K562 (cell line): ENCODE results near the gene SEC14L2. TPM values are rescaled to one million over a fixed set of nuclear protein-coding genes. Genes with fewer than 3 reads are reported as not detected.

Experiments used
- ATAC-seq: fragments of 200-7000 bp; cut with Tn5 transposase; 3 replicates; pipeline ENCODE4 v1.9.1; 2020; ENCODE audit warnings: moderate library complexity
- BruUV-seq: library from RNA; stranded (reverse); fragments of 400-500 nt; replicated peaks from 2 replicates; lab custom pipeline; 2021; lab: Mats Ljungman, UMichigan
- CTCF ChIA-PET: fragments of 300-600 bp; formaldehyde crosslinking; extraction: SDS; loops from one replicate; lab custom pipeline; 2021; ENCODE audit warnings: low intra/inter-chr PET ratio; lab: Yijun Ruan, JAX
- POLR2A ChIA-PET: fragments of 300-600, 350-650 bp; sonication (Branson Sonifier 250); formaldehyde crosslinking; extraction: SDS; loops from one replicate; lab custom pipeline; 2021; ENCODE audit warnings: antibody characterized with exemption, inconsistent platforms; lab: Yijun Ruan, JAX
- DNase-seq, 4 experiments: peaks; one replicate each; pipeline versions ENCODE4 v3.0.0 to v3.0.0-alpha.2; 2011 to 2018; ENCODE audit warnings: low spot score in 3 of 4, mixed read lengths in 3 of 4; ENCODE audit errors: extremely low read depth in 1 of 4
- FAIRE-seq: peaks from 2 replicates; lab custom pipeline; 2011; peaks lifted over from hg19 to GRCh38; lab: Jason Lieb, UNC
- H2AFZ ChIP-seq: 2 replicates; pipeline ENCODE4 v1.6.0; 2011; ENCODE audit warnings: low read depth, low read length, control low read depth, inconsistent platforms
- H3K27ac ChIP-seq: fragments of 200-600 bp; 3 replicates; pipeline ENCODE4 v1.8.0; 2011; ENCODE audit warnings: low read depth, mild to moderate bottlenecking, control low read depth, inconsistent platforms, low read length, moderate library complexity, mixed read lengths; ENCODE audit errors: extremely low read depth
- H3K27me3 ChIP-seq, 2 experiments: fragments of 300-600 bp in 1 of 2; 2 replicates in 1 of 2; 3 replicates in 1 of 2; pipeline versions ENCODE4 v1.6.0 to v1.8.0; 2011; ENCODE audit warnings: inconsistent platforms in 2 of 2, low read length in 2 of 2, mild to moderate bottlenecking in 1 of 2, mixed read lengths in 1 of 2, moderate library complexity in 1 of 2; ENCODE audit not compliant: control insufficient read depth in 2 of 2, insufficient read depth in 2 of 2
- H3K36me3 ChIP-seq: fragments of 300-600 bp; 3 replicates; pipeline ENCODE4 v1.8.0; 2011; ENCODE audit warnings: mild to moderate bottlenecking, low read length, inconsistent platforms; ENCODE audit not compliant: control insufficient read depth, insufficient read depth
- H3K4me1 ChIP-seq, 2 experiments: fragments of 200-600 bp in 1 of 2; replicated peaks in 1 of 2; 2 replicates in 1 of 2; 3 replicates in 1 of 2; pipeline versions ENCODE4 v1.5.1 to v1.8.0; 2011; ENCODE audit warnings: inconsistent platforms in 2 of 2, low read length in 2 of 2, mild to moderate bottlenecking in 1 of 2, mixed read lengths in 1 of 2, moderate library complexity in 1 of 2; ENCODE audit not compliant: control insufficient read depth in 2 of 2, insufficient read depth in 2 of 2
- H3K4me2 ChIP-seq: 2 replicates; pipeline ENCODE4 v1.6.1; 2011; ENCODE audit warnings: low read length, control low read depth, inconsistent platforms, mixed read lengths; ENCODE audit not compliant: insufficient read depth
- H3K4me3 ChIP-seq: fragments of 200-600 bp; sonication (generic), shearing (Covaris generic); 2 replicates; pipeline ENCODE4 v1.5.1; 2016; ENCODE audit warnings: control low read depth, inconsistent platforms
- H3K79me2 ChIP-seq: fragments of 200-600 bp; 3 replicates; pipeline ENCODE4 v1.8.0; 2011; ENCODE audit warnings: low read length, inconsistent platforms; ENCODE audit not compliant: control insufficient read depth, insufficient read depth
- H3K9ac ChIP-seq, 2 experiments: 2 replicates each; pipeline versions ENCODE4 v1.6.0 to v1.6.1; 2011; ENCODE audit warnings: low read depth in 2 of 2, low read length in 2 of 2, control low read depth in 1 of 2, inconsistent platforms in 1 of 2, mild to moderate bottlenecking in 1 of 2, mixed read lengths in 1 of 2; ENCODE audit not compliant: insufficient read depth in 1 of 2
- H3K9me1 ChIP-seq: one replicate; pipeline ENCODE4 v1.6.0; 2011; ENCODE audit warnings: inconsistent platforms, mild to moderate bottlenecking, low read length, moderate library complexity; ENCODE audit not compliant: control insufficient read depth, insufficient read depth
- H3K9me3 ChIP-seq: replicated peaks from 2 replicates; pipeline ENCODE4 v1.5.1; 2011; ENCODE audit warnings: low read depth, low read length, inconsistent platforms; ENCODE audit not compliant: control insufficient read depth, insufficient read depth
- H4K20me1 ChIP-seq: replicated peaks from 2 replicates; pipeline ENCODE4 v1.6.1; 2011; ENCODE audit warnings: low read length, inconsistent platforms, mixed read lengths; ENCODE audit not compliant: control insufficient read depth, insufficient read depth
- HCFC1 ChIP-seq: IDR thresholded peaks from 2 replicates; pipeline ENCODE4 v1.6.1; 2012; ENCODE audit warnings: low read depth, low read length, improper control_type of control experiment
- NFRKB ChIP-seq: fragments of 450-650 bp; IDR thresholded peaks from 2 replicates; pipeline ENCODE4 v1.6.1; 2016; ENCODE audit warnings: low read depth
- POLR3A ChIP-seq: IDR thresholded peaks from 2 replicates; pipeline ENCODE4 v1.6.1; 2011; ENCODE audit warnings: borderline replicate concordance, mild to moderate bottlenecking, moderate library complexity; ENCODE audit not compliant: insufficient read length, insufficient read depth; ENCODE audit errors: extremely low read depth
- RBFOX2 ChIP-seq: fragments of 200-400 bp; formaldehyde crosslinking; IDR thresholded peaks from 2 replicates; pipeline ENCODE4 v1.6.1; 2017; ENCODE audit warnings: low read depth, mild to moderate bottlenecking, low read length, moderate library complexity
- SRSF1 ChIP-seq: fragments of 200-400 bp; formaldehyde crosslinking; IDR thresholded peaks from 2 replicates; pipeline ENCODE4 v1.6.1; 2017; ENCODE audit warnings: mild to moderate bottlenecking, low read depth, low read length, moderate library complexity
- TBL1XR1 ChIP-seq, 2 experiments: IDR thresholded peaks; 2 replicates each; pipeline ENCODE4 v1.6.1; 2012; ENCODE audit warnings: improper control_type of control experiment in 2 of 2, low read length in 2 of 2, mild to moderate bottlenecking in 1 of 2
- TCF3 ChIP-seq: sonication (generic); formaldehyde crosslinking; IDR thresholded peaks from 2 replicates; pipeline ENCODE4 v1.4.0; 2020; ENCODE audit warnings: mild to moderate bottlenecking, missing genetic modification reagents
- WGBS: fragments of 100-300 bp; shearing (Covaris generic); methylation state at CpG from one replicate; pipeline ENCODE4 v1.1.6; 2016; ENCODE audit warnings: low coverage, mixed read lengths; ENCODE audit not compliant: insufficient coverage; ENCODE audit errors: missing lambda C conversion rate; 5-methylcytosine and 5-hydroxymethylcytosine counted together
- in situ Hi-C: fragments of 300-500 bp; cut with MboI; formaldehyde crosslinking; loops from 4 replicates; pipeline ENCODE4 v1.15.0; 2018; ENCODE audit warnings: inconsistent platforms, mixed read lengths
- intact Hi-C: fragments of 100-400 bp; cut with micrococcal nuclease; formaldehyde crosslinking; loops from 2 replicates; pipeline ENCODE4 v1.14.2; 2022
- polyA plus RNA-seq, 8 experiments: library from polyadenylated mRNA; depleted of rRNA in 4 of 8; stranded (reverse) in 5 of 8; unstranded in 3 of 8; fragments of >200 nt; fragmentation: Nextera tagmentation in 2 of 8; fragmentation: Illumina TruSeq in 1 of 8; extraction: Ambion mirVana in 2 of 8; extraction: Trizol in 1 of 8; gene quantifications; 2 replicates each; pipeline versions ENCODE4 v1.2.1 to v1.2.3, GENCODE V29; 2011 to 2014; ENCODE audit warnings: inconsistent platforms in 1 of 8, missing spikeins in 1 of 8
- total RNA-seq, 7 experiments: library from RNA; depleted of rRNA in 6 of 7; stranded (reverse); fragments of >200 nt in 6 of 7; fragmentation: Illumina TruSeq in 2 of 7; extraction: Trizol in 2 of 7; gene quantifications; 2 replicates each; pipeline versions ENCODE4 v1.2.1 to v1.2.3, GENCODE V29; 2011 to 2021; ENCODE audit warnings: low replicate concordance in 1 of 7
- TF ChIP-seq, protein P1 (sequence below): fragments of 250-450 bp; sonication (Bioruptor Pico); IDR thresholded peaks from 2 replicates; pipeline ENCODE4 v1.8.0; 2021; ENCODE audit warnings: moderate library complexity, mild to moderate bottlenecking, inconsistent platforms
- TF ChIP-seq, protein P2 (sequence below): fragments of 250-450 bp; sonication (Bioruptor Pico); IDR thresholded peaks from 2 replicates; pipeline ENCODE4 v1.5.0; 2021; ENCODE audit warnings: mild to moderate bottlenecking, borderline replicate concordance
- TF ChIP-seq, protein P3 (sequence below): sonication (generic); formaldehyde crosslinking; IDR thresholded peaks from 2 replicates; pipeline ENCODE4 v1.8.0; 2022; ENCODE audit warnings: mild to moderate bottlenecking, missing genetic modification reagents, borderline replicate concordance
- TF ChIP-seq, protein P4 (sequence below): sonication (generic); formaldehyde crosslinking; IDR thresholded peaks from 2 replicates; pipeline ENCODE4 v1.8.1; 2022; ENCODE audit warnings: missing genetic modification reagents
- TF ChIP-seq, protein P5 (sequence below): fragments of 250-450 bp; sonication (Bioruptor Pico); IDR thresholded peaks from 2 replicates; pipeline ENCODE4 v1.6.1; 2021; ENCODE audit warnings: mild to moderate bottlenecking

The SEC14L2 gene
- total and polyA plus RNA-seq, 9 of the 15 experiments (the other 6 are each of a cell fraction or from before 2014, with no cell fraction given), result 0.03 to 0.17 (median 0.10) TPM

DNA sequence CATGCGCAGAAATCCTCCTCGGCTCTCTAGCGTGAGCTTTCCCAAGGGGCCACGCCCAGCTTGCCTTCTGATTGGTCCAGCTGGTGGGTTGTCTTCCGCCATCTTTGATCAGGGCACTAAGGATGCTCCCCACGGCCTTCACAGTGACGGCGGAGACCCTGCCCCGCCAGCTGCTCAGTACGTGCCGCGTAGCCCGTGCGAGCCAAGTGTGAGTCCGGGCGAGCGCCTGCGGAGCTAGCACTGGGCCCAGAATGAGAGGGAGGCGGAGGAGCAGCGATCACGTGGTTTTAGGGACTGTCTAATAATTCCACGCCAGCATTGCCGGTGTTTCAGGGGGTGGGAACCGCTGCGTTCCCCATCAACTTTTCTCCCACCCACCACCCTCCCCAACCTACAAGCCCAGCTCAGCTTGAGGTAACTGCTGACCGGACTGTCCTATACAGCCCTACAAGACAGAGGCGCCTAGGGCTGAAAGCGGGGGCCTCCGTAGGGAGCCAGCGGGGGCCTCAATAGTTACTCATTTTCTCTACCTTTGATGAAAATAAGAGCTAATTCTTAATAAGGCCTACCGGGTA is 27.2 kb downstream of the SEC14L2 start:
- intact Hi-C loops, result loop anchor here (1.0 kb wide), 1 partner anchor 20 kb away; no protein-coding TSS in a partner anchor
- Histone ChIP-seq H3K4me1 (peaks cover 46 to 47% of the 10 kb centered on the region in 2 experiments), H3K4me2 (peak overlapping the region; percentile 94), H3K27ac (peak overlapping the region; percentile 94), H3K79me2 (peaks cover 64% of the 10 kb centered on the region), H3K27me3 (no peaks in the 10 kb centered on the region), H4K20me1 (no peaks in the 10 kb centered on the region), H3K9ac (peak overlapping the region; percentile 94), H3K36me3 (peaks cover 30% of the 10 kb centered on the region), H2AFZ (peak overlapping the region; percentile 57), H3K4me3 (peak overlapping the region; percentile 59), H3K9me1 (no peaks in the 10 kb centered on the region), H3K9me3 (no peaks in the 10 kb centered on the region; the same call in 1 of the 2 replicates)
- ATAC-seq (peak; percentile 83), DNase-seq (peak; percentile 91 to 98 (median 94)), FAIRE-seq (peak; percentile 97)
- in situ Hi-C loops, result no loop called here
- ChIA-PET POLR2A (interaction anchor here (0.6 to 3.2 kb wide), 6 partner anchors 10 to 184 kb away, joined by 3 to 17 read pairs (median 4); no protein-coding TSS in a partner anchor), CTCF (no interaction called here)
- BruUV-seq, result no TSS peak
- WGBS, result 1% methylated on average over 29 of the region's 31 CpGs
- TF ChIP-seq, protein P1, sequence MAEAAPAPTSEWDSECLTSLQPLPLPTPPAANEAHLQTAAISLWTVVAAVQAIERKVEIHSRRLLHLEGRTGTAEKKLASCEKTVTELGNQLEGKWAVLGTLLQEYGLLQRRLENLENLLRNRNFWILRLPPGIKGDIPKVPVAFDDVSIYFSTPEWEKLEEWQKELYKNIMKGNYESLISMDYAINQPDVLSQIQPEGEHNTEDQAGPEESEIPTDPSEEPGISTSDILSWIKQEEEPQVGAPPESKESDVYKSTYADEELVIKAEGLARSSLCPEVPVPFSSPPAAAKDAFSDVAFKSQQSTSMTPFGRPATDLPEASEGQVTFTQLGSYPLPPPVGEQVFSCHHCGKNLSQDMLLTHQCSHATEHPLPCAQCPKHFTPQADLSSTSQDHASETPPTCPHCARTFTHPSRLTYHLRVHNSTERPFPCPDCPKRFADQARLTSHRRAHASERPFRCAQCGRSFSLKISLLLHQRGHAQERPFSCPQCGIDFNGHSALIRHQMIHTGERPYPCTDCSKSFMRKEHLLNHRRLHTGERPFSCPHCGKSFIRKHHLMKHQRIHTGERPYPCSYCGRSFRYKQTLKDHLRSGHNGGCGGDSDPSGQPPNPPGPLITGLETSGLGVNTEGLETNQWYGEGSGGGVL (CRISPR knock-in tag), result no peak
- no peak for TF ChIP-seq TBL1XR1 (IDR thresholded peaks at IDR 0.05; ENCODE audit: low read length in 2 of 2)
- TF ChIP-seq SRSF1, result no peak
- TF ChIP-seq, protein P2, sequence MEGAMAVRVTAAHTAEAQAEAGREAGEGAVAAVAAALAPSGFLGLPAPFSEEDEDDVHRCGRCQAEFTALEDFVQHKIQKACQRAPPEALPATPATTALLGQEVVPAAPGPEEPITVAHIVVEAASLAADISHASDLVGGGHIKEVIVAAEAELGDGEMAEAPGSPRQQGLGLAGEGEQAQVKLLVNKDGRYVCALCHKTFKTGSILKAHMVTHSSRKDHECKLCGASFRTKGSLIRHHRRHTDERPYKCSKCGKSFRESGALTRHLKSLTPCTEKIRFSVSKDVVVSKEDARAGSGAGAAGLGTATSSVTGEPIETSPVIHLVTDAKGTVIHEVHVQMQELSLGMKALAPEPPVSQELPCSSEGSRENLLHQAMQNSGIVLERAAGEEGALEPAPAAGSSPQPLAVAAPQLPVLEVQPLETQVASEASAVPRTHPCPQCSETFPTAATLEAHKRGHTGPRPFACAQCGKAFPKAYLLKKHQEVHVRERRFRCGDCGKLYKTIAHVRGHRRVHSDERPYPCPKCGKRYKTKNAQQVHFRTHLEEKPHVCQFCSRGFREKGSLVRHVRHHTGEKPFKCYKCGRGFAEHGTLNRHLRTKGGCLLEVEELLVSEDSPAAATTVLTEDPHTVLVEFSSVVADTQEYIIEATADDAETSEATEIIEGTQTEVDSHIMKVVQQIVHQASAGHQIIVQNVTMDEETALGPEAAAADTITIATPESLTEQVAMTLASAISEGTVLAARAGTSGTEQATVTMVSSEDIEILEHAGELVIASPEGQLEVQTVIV (CRISPR knock-in tag), result no peak
- TF ChIP-seq RBFOX2, result peak; percentile 80
- TF ChIP-seq, protein P3, sequence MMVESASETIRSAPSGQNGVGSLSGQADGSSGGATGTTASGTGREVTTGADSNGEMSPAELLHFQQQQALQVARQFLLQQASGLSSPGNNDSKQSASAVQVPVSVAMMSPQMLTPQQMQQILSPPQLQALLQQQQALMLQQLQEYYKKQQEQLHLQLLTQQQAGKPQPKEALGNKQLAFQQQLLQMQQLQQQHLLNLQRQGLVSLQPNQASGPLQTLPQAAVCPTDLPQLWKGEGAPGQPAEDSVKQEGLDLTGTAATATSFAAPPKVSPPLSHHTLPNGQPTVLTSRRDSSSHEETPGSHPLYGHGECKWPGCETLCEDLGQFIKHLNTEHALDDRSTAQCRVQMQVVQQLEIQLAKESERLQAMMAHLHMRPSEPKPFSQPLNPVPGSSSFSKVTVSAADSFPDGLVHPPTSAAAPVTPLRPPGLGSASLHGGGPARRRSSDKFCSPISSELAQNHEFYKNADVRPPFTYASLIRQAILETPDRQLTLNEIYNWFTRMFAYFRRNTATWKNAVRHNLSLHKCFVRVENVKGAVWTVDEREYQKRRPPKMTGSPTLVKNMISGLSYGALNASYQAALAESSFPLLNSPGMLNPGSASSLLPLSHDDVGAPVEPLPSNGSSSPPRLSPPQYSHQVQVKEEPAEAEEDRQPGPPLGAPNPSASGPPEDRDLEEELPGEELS (CRISPR knock-in tag), result no peak
- TF ChIP-seq, protein P4, sequence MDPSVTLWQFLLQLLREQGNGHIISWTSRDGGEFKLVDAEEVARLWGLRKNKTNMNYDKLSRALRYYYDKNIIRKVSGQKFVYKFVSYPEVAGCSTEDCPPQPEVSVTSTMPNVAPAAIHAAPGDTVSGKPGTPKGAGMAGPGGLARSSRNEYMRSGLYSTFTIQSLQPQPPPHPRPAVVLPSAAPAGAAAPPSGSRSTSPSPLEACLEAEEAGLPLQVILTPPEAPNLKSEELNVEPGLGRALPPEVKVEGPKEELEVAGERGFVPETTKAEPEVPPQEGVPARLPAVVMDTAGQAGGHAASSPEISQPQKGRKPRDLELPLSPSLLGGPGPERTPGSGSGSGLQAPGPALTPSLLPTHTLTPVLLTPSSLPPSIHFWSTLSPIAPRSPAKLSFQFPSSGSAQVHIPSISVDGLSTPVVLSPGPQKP (CRISPR knock-in tag), result no peak
- TF ChIP-seq NFRKB, result no peak
- TF ChIP-seq POLR3A, result no peak
- no peak; the same call in 1 of the 2 replicates for TF ChIP-seq TCF3 (CRISPR knock-in tag)
- TF ChIP-seq HCFC1, result peak; percentile 87
- TF ChIP-seq, protein P5, sequence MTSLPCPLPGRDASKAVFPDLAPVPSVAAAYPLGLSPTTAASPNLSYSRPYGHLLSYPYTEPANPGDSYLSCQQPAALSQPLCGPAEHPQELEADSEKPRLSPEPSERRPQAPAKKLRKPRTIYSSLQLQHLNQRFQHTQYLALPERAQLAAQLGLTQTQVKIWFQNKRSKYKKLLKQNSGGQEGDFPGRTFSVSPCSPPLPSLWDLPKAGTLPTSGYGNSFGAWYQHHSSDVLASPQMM (CRISPR knock-in tag), result no peak
